Measurements from ENCODE around the gene EIF5.

The EIF5 gene

GRCh38 chr14:103333754-103334643, at the start of gene EIF5:
Gene EIF5 (plus strand): TSS chr14:103334237. CDS start chr14:103335861, 1,624 bp downstream.
- peak; percentile 79 to 97 for DNase-seq

- no peak for DNase-seq
Measured at GRCh38 chr14:103284574-103285467, 49.2 kb upstream of the EIF5 start.

GRCh38 chr14:103286460-103286859, 47.6 kb upstream of the EIF5 start:
- DNase-seq = no peak

GRCh38 chr14:103286968-103287850, 46.8 kb upstream of the EIF5 start:
- no peak for DNase-seq

GRCh38 chr14:103288076-103288766, 45.8 kb upstream of the EIF5 start:
- DNase-seq = no peak

GRCh38 chr14:103290056-103290455, 44.0 kb upstream of the EIF5 start:
- DNase-seq = no peak

GRCh38 chr14:103290494-103290893, 43.5 kb upstream of the EIF5 start:
- no peak for DNase-seq

- no peak for DNase-seq
Measured at GRCh38 chr14:103290961-103291360, 43.1 kb upstream of the EIF5 start.

GRCh38 chr14:103292426-103293374, 41.3 kb upstream of the EIF5 start:
- peak in 1 of 2 experiments; percentile 57 for DNase-seq

GRCh38 chr14:103293465-103293864, 40.6 kb upstream of the EIF5 start:
- no peak for DNase-seq

- DNase-seq = no peak
Measured at GRCh38 chr14:103294091-103294490, 39.9 kb upstream of the EIF5 start.

- no peak for DNase-seq
Measured at GRCh38 chr14:103296007-103296406, 38.0 kb upstream of the EIF5 start.

GRCh38 chr14:103296987-103297386, 37.0 kb upstream of the EIF5 start:
- no peak for DNase-seq

- no peak for DNase-seq
Measured at GRCh38 chr14:103298620-103299019, 35.4 kb upstream of the EIF5 start.

- no peak for DNase-seq
Measured at GRCh38 chr14:103301512-103302354, 32.3 kb upstream of the EIF5 start.

GRCh38 chr14:103302966-103303365, 31.1 kb upstream of the EIF5 start:
- no peak for DNase-seq

- DNase-seq = no peak
Measured at GRCh38 chr14:103304706-103305105, 29.3 kb upstream of the EIF5 start.

- DNase-seq = no peak
Measured at GRCh38 chr14:103308717-103309616, 25.1 kb upstream of the EIF5 start.

Measured in cerebellar nuclear complex (tissue), 1 donor.